Left lung (tissue), 10 donors: ENCODE measurements around the gene MTSS2. TPM values are rescaled to one million over a fixed set of nuclear protein-coding genes. Genes with fewer than 3 reads are reported as not detected.

Experiments
- ATAC-seq: fragments of 200-7000 bp; cut with Tn5 transposase; one replicate; pipeline ENCODE4 v1.9.1; 2020; ENCODE audit warnings: moderate library complexity
- DNase-seq, 4 donors: peaks; one replicate each; pipeline ENCODE4 v3.0.0-alpha.2; 2013 to 2020
- H3K27ac ChIP-seq, 2 donors: fragments of 200-600 bp; sonication (generic) in 1 of 2; one replicate each; pipeline versions ENCODE4 v1.5.0 to v1.8.0; 2020 to 2021
- H3K27me3 ChIP-seq, 2 donors: fragments of 200-600 bp; sonication (generic) in 1 of 2; one replicate each; pipeline versions ENCODE4 v1.5.0 to v1.8.0; 2020 to 2021
- H3K36me3 ChIP-seq, 2 donors: fragments of 200-600 bp; sonication (generic) in 1 of 2; one replicate each; pipeline versions ENCODE4 v1.5.0 to v1.8.0; 2020 to 2021
- H3K4me1 ChIP-seq, 2 donors: fragments of 200-600 bp; one replicate each; pipeline ENCODE4 v1.8.0; 2021
- H3K4me3 ChIP-seq, 2 donors: fragments of 200-600 bp; sonication (generic) in 1 of 2; one replicate each; pipeline versions ENCODE4 v1.5.0 to v1.8.0; 2020 to 2021; ENCODE audit warnings: mild to moderate bottlenecking in 1 of 2
- H3K9me3 ChIP-seq, 2 donors: fragments of 200-600 bp; sonication (generic) in 1 of 2; one replicate each; pipeline versions ENCODE4 v1.5.0 to v1.8.0; 2020 to 2021
- CTCF ChIP-seq, 2 donors: fragments of 200-600 bp; sonication (generic) in 1 of 2; IDR thresholded peaks; one replicate each; pipeline versions ENCODE4 v1.5.0 to v1.8.0; 2021; ENCODE audit warnings: antibody characterized with exemption in 2 of 2
- intact Hi-C, 2 donors: fragments of 100-400 bp; cut with DNase I; formaldehyde crosslinking; loops; one replicate each; pipeline versions ENCODE4 v1.11.2 to v1.14.2; 2022
- polyA plus RNA-seq, 6 donors: library from polyadenylated mRNA; unstranded; fragments of 120-200 nt; gene quantifications; one replicate each; pipeline ENCODE4 v1.2.1, GENCODE V29; 2013; ENCODE audit not compliant: insufficient read length in 6 of 6
- total RNA-seq, 2 donors: library from RNA; stranded (reverse); fragmentation: NEBNext Ultra II Directional; extraction: Animal tissue kit (Norgen Biotek cat#: 25700); gene quantifications; one replicate each; pipeline ENCODE4 v1.2.1, GENCODE V29; 2021
- donor health status: DM: no; HTN: yes; CAD: no.
- donor health status: DM: no; HTN: no; CAD: no.

MTSS2 gene
- total and polyA plus RNA-seq, 8 donors = 58.1 to 106 (median 98.6) TPM

- no peak overlapping the region for H3K4me3 ChIP-seq
- ATAC-seq (no peak), DNase-seq (no peak)
- peaks cover 0 to 32% of the 10 kb centered on the region in 2 donors for H3K36me3 ChIP-seq
- no peak overlapping the region for H3K27ac ChIP-seq
- H3K9me3 ChIP-seq = no peaks in the 10 kb centered on the region
- no peak for TF ChIP-seq CTCF (IDR thresholded peaks at IDR 0.05)
- H3K27me3 ChIP-seq = no peaks in the 10 kb centered on the region
- intact Hi-C loops = no loop called here
- peaks cover 52 to 78% of the 10 kb centered on the region in 2 donors for H3K4me1 ChIP-seq
Measured at GRCh38 chr16:70694088-70694867, 8.4 kb upstream of the MTSS2 start.

GRCh38 chr16:70692873-70693671, 7.2 kb upstream of the MTSS2 start:
- TF ChIP-seq CTCF (IDR thresholded peaks at IDR 0.05) = no peak
- peak in 1 of 4 donors; percentile 68 for DNase-seq
- no peaks in the 10 kb centered on the region for H3K27me3 ChIP-seq
- H3K4me3 ChIP-seq = no peak overlapping the region
- H3K9me3 ChIP-seq = no peaks in the 10 kb centered on the region
- H3K36me3 ChIP-seq = peaks cover 0 to 21% of the 10 kb centered on the region in 2 donors
- peaks cover 64 to 90% of the 10 kb centered on the region in 2 donors for H3K4me1 ChIP-seq
- ATAC-seq = no peak
- intact Hi-C loops = no loop called here
- H3K27ac ChIP-seq = peak overlapping the region in 1 of 2 donors; percentile 87

- Histone ChIP-seq H3K9me3 (no peaks in the 10 kb centered on the region), H3K4me3 (no peak overlapping the region), H3K27ac (peak overlapping the region; percentile 66 to 87), H3K27me3 (no peaks in the 10 kb centered on the region), H3K4me1 (peaks cover 64 to 90% of the 10 kb centered on the region in 2 donors), H3K36me3 (peaks cover 0 to 16% of the 10 kb centered on the region in 2 donors)
- peak in 1 of 4 donors; percentile 67 for DNase-seq
- intact Hi-C loops = no loop called here
- ATAC-seq = no peak
- no peak for TF ChIP-seq CTCF (IDR thresholded peaks at IDR 0.05)
Measured at GRCh38 chr16:70692130-70692872, 6.4 kb upstream of the MTSS2 start.

GRCh38 chr16:70691223-70692129, 5.6 kb upstream of the MTSS2 start:
- intact Hi-C loops = no loop called here
- DNase-seq = peak; percentile 75 to 88 (median 80)
- H3K27ac ChIP-seq = peak overlapping the region; percentile 66 to 87

More at GRCh38 chr16:70691223-70692129, 5.6 kb upstream of the MTSS2 start:
- no peak for ATAC-seq
- no peak overlapping the region for H3K4me3 ChIP-seq
- no peak for TF ChIP-seq CTCF (IDR thresholded peaks at IDR 0.05)
- no peaks in the 10 kb centered on the region for H3K9me3 ChIP-seq
- H3K27me3 ChIP-seq = peaks cover 0 to under 1% of the 10 kb centered on the region in 2 donors
- H3K36me3 ChIP-seq = peaks cover 0 to 16% of the 10 kb centered on the region in 2 donors
- H3K4me1 ChIP-seq = peaks cover 63 to 88% of the 10 kb centered on the region in 2 donors
